NCI-H146 (cell line): ENCODE data around the gene MORN1.
"Not testable (repeated sequence)": the region's sequence is repeated elsewhere in the genome, so short reads cannot be mapped to it uniquely, and the experiment has no call there.

ENCODE experiments used
- DNase-seq: peaks from one replicate; lab custom pipeline; 2025; lab: John Stamatoyannopoulos, UW

MORN1 gene

DNA sequence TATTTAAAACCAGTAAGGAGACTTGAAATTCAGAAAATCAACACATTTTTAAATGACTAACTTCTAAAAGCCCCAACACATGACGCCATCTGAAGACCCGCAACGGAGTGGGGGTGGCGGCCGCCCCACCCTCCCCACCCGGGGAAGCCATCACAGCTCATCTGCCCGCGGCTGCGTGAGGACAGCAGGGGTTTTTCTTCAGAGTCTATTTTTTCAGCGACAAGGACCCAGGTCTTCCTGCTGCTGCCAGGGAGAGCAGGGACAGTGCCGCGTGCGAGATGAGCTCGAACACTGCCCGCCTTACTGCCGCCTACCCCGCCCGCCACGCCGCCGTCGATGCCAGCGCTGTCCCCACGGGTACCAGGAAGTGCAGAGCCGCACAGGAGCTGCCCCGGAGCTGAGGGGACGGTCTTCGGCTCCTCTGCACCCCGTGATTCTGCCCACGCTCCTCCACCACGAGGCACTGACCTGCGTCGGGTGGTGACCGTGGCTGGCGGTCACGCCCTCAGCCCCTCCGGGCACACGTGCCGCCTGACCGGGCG is 84.2 kb downstream of the MORN1 start:
- no peak for DNase-seq

DNA sequence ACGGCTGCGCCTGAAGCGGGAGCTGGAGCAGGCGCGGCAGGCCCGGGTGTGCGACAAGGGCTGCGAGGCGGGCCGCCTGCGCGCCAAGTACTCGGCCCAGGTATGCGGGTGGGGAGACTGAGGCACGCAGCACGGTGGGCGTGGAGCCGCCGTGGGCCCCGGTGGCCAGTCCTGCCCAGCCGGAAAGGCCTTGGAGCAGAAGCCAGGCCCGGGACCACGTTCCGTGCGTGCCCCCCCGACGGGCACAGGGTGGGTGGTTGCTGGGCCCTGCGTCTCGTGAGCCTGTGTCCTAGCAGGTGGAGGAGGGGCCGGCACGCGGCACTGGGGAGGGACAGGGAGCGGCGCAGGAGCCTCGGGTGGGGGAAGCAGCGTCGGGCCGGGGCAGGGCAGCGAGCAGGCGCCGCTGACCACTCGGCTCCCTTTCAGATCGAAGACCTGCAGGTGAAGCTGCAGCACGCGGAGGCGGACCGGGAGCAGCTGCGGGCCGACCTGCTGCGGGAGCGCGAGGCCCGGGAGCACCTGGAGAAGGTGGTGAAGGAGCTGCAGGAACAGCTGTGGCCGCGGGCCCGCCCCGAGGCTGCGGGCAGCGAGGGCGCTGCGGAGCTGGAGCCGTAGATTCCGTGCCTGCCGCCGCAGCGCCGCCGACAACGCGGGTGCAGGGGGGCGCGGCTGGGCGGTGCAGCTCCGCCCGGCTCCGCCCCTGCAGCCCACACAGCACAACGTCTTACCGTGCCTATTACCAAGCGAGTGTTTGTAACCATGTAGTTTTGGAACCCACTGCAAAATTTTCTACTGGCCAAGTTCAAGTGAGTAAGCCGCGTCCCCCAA is 85.0 kb downstream of the MORN1 start:
- DNase-seq = no peak

DNA sequence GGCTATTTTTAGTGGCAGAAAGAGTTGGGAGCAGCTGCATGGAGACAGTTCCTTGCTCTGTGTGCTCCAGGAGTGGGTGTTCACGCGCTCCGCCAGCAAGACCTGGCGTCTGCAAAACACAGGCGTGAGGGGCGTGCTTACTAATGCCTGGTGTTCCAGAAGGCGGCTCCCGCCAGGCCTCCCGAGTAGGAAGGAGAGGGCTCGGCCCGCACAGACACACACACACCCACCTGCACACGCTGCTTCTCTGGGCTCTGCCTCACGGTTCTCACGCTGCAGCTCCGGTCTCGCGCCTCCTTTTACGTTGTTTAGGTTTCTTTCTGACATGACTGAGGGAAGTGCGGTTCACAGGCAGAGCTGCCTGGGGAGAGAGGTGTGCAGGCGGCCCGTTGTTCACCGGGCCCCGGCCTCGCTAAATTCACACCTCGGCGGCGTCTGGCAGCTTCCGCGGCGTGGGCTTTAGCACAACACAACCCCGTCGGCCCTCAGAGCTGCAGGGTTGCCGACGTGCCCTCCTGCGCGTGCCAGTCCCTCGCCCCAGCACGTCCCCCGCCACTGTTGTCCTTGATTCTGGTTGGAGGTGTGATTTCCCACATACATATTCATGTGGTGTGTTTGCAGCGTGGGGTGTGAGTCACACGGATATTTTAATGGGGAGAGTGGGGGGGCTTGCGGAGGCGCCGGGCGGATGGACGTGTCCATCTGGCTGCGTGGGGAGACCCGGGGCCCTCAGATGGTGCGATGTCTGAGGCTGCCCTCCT is 86.3 kb downstream of the MORN1 start:
- DNase-seq = no peak

DNA sequence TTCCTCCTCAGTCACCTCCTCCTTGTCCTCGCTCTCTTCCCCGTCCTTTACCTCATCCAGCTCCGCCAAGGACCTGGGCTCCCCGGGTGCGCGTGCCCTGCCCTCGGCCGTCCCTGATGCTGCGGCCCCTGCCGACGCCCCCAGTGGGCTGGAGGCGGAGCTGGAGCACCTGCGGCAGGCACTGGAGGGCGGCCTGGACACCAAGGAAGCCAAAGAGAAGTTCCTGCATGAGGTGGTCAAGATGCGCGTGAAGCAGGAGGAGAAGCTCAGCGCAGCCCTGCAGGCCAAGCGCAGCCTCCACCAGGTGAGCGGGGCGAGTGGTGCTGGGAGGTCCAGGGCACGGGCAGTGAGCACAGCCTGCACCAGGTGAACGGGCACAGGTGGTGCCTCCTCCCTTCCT is 87.1 kb downstream of the MORN1 start:
- DNase-seq = no peak

DNA sequence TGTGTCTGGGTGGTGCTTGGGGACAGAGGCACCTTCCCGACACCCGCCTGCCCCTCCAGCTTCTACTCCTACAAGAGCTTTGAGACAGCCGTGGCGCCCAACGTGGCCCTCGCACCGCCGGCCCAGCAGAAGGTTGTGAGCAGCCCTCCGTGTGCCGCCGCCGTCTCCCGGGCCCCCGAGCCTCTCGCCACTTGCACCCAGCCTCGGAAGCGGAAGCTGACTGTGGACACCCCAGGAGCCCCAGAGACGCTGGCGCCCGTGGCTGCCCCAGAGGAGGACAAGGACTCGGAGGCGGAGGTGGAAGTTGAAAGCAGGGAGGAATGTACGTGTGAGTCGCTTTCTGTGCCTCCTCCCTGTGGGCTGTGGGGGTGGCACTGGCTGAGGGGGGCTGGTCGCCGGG is 87.6 kb downstream of the MORN1 start:
- no peak for DNase-seq

DNA sequence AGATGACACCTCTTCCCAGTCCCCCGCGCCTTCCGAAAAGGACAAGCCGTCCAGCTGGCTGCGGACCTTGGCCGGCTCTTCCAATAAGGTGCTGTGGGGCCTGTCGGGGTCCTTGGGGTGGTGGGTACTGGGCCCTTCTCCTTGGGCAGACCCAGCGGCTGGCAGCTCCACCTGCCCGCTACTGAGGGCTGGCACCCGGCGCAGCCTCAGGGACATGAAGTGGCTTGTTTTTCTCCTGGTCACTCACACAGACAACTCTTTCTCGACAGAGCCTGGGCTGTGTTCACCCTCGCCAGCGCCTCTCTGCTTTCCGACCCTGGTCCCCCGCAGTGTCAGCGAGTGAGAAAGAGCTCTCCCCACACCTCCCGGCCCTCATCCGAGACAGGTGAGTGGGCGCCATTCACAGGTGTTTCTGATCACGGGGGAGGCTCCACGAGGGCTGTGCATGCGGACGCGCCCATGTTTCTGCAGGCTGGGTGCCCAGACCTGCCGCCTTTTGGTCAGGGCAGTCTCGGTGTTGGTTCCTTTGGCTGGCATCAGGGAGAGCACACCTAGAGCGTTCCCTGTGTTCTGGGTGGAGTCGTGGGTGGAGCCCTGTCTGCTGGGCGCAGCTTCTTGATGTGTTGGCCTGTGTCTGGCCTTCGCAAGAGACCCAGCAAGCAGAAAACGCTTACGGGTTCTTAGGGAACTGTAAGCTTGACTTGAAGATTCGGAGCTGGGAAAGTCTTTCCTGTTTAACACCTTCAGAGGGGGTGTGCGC is 88.2 kb downstream of the MORN1 start:
- no peak for DNase-seq

DNA sequence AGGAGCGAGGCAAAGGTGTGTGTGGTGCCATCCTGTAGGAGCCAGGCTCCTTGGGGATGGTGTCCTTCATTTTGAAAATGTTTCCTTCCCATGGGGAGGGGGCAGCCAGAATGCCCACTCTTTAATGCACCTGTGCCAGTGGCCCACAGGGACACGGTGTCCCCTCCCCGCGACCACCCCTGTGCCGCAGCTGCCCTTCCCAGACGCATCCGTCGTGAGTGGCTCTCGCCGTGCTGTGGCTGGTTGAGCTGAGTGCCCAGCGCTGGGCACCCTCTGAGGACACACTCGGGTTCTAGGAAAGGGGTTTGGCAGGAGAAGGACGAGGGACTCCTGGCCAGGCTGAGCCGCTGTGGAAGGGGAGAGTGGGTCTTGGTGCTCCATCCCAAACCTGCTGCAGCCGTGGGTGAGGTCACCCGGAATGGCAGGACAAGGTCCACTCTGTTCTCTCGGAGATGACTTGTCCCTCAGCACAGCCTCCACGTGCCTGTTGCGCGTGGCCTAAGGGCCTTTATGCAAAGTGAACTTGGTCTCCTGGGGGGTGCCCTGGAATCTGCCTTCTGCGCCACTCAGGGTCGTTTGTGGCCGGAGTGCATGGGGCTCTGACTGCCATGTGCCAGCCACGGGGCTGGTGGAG is 88.9 kb downstream of the MORN1 start:
- DNase-seq = no peak

DNA sequence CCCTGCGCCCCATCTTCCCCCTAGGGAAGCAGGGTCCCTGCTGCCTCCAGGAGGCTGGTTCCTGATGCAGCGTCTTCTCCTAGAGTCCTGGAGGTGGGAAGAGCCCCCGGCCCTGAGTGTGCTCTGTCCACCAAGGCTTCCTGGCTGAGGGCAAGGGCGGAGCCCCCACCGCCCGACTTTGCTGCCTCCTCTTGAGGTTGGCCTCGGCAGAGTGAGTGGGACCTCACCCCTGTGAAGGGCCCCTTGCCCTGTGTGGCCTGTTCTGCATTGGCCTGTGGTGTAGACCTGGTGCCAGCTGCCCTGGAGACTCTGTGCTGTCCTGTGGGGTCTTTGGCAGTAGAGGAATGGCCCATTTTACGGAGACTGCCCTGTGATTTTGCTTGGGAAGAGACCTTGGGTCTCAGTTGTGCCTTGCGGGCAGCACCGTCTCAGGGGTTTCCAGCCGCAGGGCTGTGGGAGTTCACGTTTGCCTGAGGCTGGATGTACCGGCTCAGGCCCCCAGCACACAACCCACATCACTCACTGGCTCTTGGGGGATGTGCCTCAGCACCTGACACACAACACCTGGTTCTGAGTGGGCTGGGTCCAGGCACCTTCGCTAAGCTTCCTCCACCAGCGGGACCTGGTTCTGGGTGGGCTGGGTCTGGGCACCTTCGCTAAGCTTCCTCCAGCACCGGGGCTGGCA is 89.6 kb downstream of the MORN1 start:
- DNase-seq = no peak

DNA sequence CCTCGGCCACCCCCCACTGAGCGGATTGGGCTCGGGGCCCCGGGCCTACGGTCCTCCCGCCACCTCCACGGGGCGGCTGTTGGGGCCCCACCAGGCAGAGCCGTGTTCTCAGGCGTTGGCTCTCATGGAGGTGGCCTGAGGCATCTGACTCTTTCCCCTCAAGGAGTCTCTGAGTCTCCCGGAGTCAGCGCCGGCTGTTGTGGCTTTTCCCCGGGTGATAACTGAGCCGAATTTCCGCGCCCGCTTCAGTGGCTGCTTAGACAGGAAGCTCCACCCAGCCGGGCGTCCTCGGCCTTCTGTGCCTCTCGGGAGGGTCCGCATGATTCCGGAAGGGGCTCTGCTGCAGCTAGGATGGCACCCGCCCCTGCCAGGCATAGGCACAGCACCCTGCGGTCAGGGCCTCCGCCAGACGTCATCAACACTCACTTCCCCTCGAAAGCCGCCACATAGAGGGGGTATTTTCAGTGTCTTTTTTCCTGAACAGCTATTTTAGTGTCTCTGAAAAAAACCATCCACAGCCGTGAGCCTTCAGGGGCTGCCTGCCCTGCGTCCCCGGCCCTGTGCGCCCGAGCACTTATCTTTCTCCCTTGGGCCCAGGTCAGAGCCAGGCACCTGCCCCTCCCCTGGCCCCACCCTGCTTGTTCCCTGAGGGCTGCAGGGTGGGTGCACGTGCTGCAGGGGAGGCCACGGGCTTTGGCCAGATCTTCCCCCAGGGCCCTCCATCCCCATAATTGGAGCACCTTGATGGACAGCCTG is 90.3 kb downstream of the MORN1 start:
- DNase-seq = no peak

DNA sequence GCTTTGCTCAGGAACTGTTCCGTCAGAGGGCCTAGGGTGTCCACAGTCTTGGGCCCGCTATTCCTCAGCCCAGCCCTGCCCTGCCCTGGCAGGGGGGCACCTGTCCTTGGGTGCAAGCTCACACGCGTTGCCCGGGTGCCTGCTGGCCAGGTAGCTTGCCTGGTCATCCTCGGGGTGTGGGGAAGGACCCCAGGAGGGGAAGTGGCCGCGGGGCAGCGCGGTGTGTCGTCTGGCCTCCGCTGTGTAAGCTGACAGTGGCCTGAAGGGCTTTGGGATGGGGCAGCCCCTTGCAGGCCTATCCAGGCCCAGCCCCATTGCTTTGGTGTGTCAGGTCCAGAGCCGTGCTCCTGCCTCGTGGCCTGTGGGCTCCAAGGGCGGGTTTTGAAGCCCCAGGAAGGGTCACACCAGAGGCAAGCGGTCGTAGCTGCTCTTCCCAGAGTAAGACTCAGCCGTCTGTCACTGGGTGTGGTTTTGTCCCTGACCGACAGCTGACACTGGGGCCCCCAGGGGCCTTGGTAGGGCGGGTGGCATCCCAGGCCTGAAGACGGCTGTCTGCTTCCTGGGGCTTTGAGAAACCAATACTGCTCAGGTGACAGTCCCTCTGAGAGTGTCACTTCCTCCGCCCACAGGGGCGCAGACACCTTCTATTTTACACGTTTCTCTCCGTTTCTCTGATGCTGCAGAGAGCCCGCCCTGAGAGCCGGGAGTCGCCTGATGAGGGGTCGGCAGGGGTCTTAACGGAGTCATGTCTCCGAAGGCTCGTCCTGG is 91.2 kb downstream of the MORN1 start:
- DNase-seq = no peak

DNA sequence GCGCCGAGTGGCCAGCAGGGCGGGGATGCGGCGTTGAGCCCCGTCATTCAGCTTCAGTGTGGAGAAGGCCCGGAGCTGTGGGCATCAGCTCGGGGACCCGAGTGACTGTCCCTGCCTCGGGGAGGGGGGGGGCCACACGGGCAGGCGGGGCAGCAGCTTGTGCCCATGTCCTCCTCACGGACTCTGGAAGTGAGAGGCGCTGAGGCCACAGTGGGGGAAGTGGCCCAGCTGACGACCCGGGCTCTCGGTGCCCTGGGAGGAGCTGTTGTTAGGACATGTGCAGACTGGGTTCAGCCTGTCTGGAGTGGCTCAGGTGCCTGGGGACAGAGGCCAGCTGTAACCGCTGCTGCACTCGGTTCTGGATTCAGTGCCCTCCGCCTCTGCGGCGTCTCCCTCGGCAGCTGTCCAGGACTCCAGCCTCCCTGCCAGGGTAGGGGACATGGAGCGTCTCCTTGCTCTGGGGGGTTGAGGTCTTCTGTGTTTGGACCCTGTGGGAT is 92.2 kb downstream of the MORN1 start:
- DNase-seq = no peak

DNA sequence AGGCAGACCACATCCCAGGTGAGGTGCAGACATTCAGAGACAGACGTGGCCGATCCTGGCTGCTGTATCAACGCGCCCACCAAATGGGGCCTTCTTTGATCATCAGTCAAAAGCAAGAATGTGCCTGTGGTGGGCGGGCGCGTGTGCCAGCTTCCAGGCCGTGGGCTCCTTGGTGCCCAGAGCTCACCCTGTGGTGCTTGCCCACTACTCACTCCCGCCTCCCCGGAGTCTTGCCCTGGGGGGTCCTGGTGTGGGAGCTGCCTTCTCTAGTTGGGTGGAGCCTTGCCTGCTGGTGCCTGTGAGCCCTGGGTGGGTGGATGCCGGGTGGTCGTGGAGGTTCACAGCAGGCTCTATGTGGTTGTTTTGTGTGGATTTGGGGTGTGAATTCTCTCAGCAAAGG is 92.7 kb downstream of the MORN1 start:
- DNase-seq = no peak

DNA sequence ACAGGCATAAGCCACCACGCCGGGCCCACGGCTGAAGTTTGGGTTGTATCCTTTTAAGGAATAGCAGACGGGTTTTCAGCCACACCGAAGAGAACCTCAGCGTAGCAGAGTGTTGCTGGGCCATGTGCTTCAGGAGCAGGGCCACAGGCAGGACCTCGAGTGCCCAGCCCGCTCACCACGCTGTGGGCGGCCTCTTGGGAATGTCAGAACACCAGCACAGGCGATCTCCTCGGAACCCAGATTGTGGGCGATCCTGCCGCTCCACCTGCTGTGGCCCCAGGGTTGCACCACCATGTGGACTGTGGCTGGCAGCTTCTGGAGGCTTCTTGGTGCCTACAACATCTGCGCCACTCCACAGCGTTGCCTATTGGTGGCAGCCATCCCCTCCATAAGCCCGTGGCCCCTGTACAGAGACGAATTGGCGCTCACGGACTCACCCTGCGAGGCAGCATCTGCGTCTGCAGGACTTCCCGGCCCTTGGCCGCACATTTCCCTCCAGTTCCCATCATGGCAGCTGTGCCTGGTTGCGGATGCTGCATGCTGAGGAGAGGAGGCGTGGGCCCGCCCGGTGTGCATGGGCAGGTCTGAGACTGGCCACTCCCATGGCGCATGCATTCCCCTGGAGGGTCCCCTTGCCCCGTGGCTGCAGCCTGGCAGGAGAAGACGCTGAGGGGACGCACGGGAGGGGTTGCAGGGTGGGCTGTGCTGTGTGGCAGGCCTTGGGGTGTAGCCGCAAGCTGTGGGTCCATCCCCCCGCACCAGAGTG is 93.9 kb downstream of the MORN1 start:
- DNase-seq = no peak

DNA sequence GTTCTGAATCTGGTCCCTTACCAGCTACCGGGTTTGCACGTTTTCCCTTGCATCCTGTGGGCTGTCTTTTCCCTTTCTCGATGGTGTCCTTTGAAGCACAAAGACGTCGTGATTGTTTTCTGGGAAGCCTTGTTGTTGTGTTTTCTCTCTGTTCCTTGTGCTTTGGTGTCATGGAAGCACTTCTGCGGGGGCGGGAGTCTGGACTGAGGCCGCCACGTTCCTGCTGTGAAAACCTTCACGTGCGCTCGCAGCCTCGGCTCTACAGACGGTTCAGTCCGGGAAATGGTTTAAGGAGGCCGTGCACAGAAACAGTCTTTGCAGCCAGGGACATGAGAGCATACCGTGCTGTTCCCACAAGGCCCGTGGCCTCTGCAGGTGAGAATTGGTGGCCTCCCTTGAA is 94.7 kb downstream of the MORN1 start:
- no peak for DNase-seq

DNA sequence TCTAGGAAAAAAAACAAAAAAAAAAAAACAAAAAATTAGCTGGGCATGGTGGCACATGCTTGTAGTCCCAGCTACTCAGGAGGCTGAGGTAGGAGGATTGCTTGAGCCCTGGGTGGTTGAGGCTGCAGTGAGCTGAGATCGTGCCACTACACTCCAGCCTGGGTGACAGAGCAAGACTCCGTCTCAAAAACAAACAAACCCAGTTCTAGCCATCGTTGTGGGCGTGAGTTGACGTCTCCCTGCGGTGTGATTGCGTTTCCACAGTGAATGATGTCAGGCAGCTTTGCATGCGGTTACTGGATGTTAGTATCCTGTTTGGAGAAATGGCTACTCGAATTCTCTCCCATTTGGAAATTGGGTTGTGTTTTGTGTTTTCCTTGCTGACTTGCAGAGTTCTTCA is 95.1 kb downstream of the MORN1 start:
- not testable (repeated sequence) for DNase-seq

DNA sequence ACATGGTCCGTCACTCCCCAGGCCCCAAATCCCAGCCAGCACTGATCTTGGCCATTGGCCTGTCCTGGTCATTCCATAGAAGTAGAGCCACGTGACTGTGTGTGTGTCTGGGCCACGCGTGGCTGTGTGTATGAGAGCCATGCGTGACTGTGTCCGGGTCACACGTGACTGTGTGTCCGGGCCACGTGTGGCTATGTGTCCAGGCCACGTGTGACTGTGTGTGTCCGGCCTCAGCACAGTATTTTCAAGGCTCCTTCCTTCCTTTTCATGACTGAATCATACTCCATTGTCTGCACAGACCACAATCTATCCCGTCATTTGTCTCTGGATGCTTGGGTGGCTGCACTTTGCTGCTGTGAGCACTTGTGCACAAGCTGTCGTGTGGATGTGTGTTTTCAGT is 95.8 kb downstream of the MORN1 start:
- no peak for DNase-seq

DNA sequence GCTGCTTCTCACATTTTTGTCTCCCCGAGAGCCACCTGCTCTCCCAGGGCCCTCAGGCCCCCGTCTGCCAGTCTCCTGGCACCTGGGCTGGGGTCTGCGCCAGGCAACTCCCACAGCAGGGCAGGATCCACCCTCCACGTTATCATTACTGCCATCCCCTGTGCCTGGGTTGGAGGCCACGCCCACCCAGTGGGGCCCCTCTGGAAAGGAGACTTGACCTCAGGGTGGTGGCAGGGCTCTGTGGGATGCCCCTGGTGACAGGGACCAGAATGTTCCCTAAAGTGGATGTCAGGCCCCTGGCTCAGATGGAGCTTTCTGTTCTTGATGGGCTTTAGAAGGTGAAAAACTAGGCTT is 96.7 kb downstream of the MORN1 start:
- no peak for DNase-seq

DNA sequence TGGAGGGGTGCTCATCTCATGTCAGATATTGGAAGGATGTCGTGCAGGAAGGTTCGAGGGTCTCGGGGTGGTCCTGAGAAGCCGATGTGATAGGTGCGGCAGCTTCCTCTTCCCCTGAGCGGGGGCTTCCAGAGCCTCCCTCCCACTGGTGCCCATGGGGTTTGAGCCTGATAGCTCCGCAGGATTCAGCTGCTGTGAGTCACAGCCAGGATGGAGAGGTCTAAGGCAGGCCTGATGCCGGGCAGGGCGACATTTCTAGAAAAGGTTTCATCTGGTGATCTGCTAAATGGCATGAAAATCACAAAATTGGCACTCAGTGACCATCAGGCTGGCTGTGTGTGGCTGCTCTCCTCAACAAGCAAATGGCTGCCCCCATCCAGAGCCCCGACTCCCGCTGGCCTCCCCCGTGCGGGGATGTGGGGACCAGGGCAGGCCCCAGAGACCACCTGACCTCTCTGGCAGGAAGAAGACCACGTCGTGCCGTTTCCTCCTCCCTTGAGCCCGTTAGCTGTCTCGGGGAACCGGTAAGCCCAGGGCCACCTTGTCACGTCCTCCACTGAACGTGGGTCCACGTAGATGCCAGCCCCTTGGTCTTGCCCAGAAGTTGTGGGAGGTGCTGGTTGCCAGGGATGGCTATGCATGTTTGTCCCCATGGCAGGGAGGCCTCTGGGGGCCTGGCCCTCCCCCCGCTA is 97.2 kb downstream of the MORN1 start:
- DNase-seq = no peak
